ENCODE results near the gene LHFPL4. TPM values are rescaled to one million over a fixed set of nuclear protein-coding genes. Genes with fewer than 3 reads are reported as not detected.

Gene LHFPL4
- polyA plus RNA-seq, 10 donors, result 0.03 to 0.08 (median 0.05) TPM; not detected in 4

GRCh38 chr3:9474482-9474881 is 79.1 kb downstream of the LHFPL4 start:
- no peak for DNase-seq

GRCh38 chr3:9473496-9474065 is 80.0 kb downstream of the LHFPL4 start:
- no peak for DNase-seq

- DNase-seq, result no peak
Measured at GRCh38 chr3:9469986-9470385, 83.6 kb downstream of the LHFPL4 start.

- no peak for DNase-seq
Measured at GRCh38 chr3:9468460-9468859, 85.2 kb downstream of the LHFPL4 start.

- DNase-seq, result no peak
Measured at GRCh38 chr3:9467451-9467850, 86.2 kb downstream of the LHFPL4 start.

GRCh38 chr3:9455596-9456131 is 98.0 kb downstream of the LHFPL4 start:
- no peak for DNase-seq

- DNase-seq, result no peak
Measured at GRCh38 chr3:9452417-9452816, 101.2 kb downstream of the LHFPL4 start.

- DNase-seq, result no peak
Measured at GRCh38 chr3:9450991-9451390, 102.6 kb downstream of the LHFPL4 start.

- DNase-seq, result no peak
Measured at GRCh38 chr3:9450126-9450525, 103.5 kb downstream of the LHFPL4 start.

- no peak for DNase-seq
Measured at GRCh38 chr3:9448643-9449042, 105.0 kb downstream of the LHFPL4 start.

Other genes with a start within 250 kb of the LHFPL4 start
- 10 to 100 TPM; 27.9 to 43.6 (median 34.7) TPM for gene THUMPD3, start 190.8 kb downstream of the LHFPL4 start, polyA plus RNA-seq (ENCODE audit: insufficient read length in 10 of 10)
- gene SETD5, start 156.2 kb downstream of the LHFPL4 start, polyA plus RNA-seq (ENCODE audit: insufficient read length in 10 of 10), result 100 to 1,000 TPM in 4 of 10 donors, 10 to 100 TPM in 6; 78.5 to 150 (median 98.1) TPM
- 10 to 100 TPM; 17.6 to 23.0 (median 18.2) TPM for gene MTMR14, start 95.7 kb upstream of the LHFPL4 start, polyA plus RNA-seq (ENCODE audit: insufficient read length in 10 of 10)
- gene CPNE9, start 150.0 kb upstream of the LHFPL4 start, polyA plus RNA-seq (ENCODE audit: insufficient read length in 10 of 10), result not detected
- gene BRPF1, start 177.9 kb upstream of the LHFPL4 start, polyA plus RNA-seq (ENCODE audit: insufficient read length in 10 of 10), result 10 to 100 TPM; 10.8 to 17.3 (median 12.9) TPM
- 10 to 100 TPM; 22.3 to 42.0 (median 28.0) TPM for gene OGG1, start 196.1 kb upstream of the LHFPL4 start, polyA plus RNA-seq (ENCODE audit: insufficient read length in 10 of 10)
- gene CAMK1, start 216.1 kb upstream of the LHFPL4 start, polyA plus RNA-seq (ENCODE audit: insufficient read length in 10 of 10), result 10 to 100 TPM in 9 of 10 donors, 1 to 10 TPM in 1; 10.0 to 19.5 (median 14.5) TPM
- 10 to 100 TPM; 49.2 to 56.4 (median 53.4) TPM for gene TADA3, start 238.7 kb upstream of the LHFPL4 start, polyA plus RNA-seq (ENCODE audit: insufficient read length in 10 of 10)
- 100 to 1,000 TPM in 1 of 10 donors, 10 to 100 TPM in 9; 58.5 to 101 (median 82.9) TPM for gene ARPC4, start 239.3 kb upstream of the LHFPL4 start, polyA plus RNA-seq (ENCODE audit: insufficient read length in 10 of 10)

Data from muscle of back (tissue), 11 donors.